ENCODE results near the gene VWA3B.

DNA sequence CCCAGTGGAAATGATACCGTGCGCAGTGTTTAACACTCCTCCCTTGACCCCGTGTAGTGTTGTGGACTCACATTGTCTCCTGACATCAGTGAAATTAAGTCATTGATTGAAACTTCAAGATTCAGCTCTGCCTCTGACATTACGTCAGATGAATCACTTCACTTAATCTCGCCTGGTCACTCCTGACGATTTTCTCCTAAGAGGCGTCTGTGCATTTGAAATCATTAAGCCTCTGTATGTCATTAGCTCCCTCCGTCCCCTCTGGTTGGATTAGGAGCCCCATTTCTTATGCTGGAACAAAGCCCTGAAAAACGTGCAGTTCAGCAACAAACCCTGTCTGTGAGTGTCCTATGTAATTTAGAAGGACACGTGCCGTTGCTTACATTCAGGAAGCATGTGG is 222.6 kb downstream of the VWA3B start:
- TF ChIP-seq, protein P1, sequence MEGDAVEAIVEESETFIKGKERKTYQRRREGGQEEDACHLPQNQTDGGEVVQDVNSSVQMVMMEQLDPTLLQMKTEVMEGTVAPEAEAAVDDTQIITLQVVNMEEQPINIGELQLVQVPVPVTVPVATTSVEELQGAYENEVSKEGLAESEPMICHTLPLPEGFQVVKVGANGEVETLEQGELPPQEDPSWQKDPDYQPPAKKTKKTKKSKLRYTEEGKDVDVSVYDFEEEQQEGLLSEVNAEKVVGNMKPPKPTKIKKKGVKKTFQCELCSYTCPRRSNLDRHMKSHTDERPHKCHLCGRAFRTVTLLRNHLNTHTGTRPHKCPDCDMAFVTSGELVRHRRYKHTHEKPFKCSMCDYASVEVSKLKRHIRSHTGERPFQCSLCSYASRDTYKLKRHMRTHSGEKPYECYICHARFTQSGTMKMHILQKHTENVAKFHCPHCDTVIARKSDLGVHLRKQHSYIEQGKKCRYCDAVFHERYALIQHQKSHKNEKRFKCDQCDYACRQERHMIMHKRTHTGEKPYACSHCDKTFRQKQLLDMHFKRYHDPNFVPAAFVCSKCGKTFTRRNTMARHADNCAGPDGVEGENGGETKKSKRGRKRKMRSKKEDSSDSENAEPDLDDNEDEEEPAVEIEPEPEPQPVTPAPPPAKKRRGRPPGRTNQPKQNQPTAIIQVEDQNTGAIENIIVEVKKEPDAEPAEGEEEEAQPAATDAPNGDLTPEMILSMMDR (conservative IDR thresholded peaks at IDR 0.05; ENCODE audit: low read length), result no peak
- TF ChIP-seq EZH2phosphoT487 (IDR thresholded peaks at IDR 0.05; ENCODE audit: borderline replicate concordance, low read depth, low read length), result no peak
